ENCODE data around the gene DTNB.

DNA sequence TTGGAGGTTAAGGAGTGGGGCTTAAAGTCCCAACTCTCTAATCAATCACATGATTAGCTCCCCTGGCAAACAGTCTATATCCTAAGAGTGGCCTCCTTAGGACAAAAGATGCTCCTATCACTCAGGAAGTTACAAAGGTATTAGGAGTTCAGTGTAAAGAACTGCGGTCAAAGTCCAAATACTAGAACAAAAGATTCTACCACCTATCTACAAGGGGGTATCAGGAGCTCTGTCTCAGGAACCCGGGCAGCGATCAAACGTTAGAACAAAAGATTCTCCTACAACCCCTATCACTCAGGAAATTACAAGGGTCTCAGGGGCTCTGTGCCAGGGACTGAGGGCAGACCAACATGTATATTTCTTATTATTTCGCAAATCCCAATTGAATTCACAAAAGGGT, 58.0 kb downstream of the DTNB start:
- TF ChIP-seq, protein P1, sequence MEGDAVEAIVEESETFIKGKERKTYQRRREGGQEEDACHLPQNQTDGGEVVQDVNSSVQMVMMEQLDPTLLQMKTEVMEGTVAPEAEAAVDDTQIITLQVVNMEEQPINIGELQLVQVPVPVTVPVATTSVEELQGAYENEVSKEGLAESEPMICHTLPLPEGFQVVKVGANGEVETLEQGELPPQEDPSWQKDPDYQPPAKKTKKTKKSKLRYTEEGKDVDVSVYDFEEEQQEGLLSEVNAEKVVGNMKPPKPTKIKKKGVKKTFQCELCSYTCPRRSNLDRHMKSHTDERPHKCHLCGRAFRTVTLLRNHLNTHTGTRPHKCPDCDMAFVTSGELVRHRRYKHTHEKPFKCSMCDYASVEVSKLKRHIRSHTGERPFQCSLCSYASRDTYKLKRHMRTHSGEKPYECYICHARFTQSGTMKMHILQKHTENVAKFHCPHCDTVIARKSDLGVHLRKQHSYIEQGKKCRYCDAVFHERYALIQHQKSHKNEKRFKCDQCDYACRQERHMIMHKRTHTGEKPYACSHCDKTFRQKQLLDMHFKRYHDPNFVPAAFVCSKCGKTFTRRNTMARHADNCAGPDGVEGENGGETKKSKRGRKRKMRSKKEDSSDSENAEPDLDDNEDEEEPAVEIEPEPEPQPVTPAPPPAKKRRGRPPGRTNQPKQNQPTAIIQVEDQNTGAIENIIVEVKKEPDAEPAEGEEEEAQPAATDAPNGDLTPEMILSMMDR (IDR thresholded peaks at IDR 0.05), result no peak
- TF ChIP-seq POLR2AphosphoS5 (IDR thresholded peaks at IDR 0.05) (no peak), EP300 (IDR thresholded peaks at IDR 0.05) (no peak), POLR2A (IDR thresholded peaks at IDR 0.05) (no peak)
